NOMO-1 (cell line): ENCODE data around the gene EPAS1.

Experiments
- DNase-seq, 2 experiments: peaks; one replicate each; lab custom pipeline; 2025; ENCODE audit not compliant: unreplicated experiment in 2 of 2; lab: John Stamatoyannopoulos, UW

The EPAS1 gene

GRCh38 chr2:46318579-46319460 is 21.6 kb downstream of the EPAS1 start:
- no peak for DNase-seq

- no peak for DNase-seq
Measured at GRCh38 chr2:46319711-46320110, 22.5 kb downstream of the EPAS1 start.

GRCh38 chr2:46320141-46320567 is 22.9 kb downstream of the EPAS1 start:
- no peak for DNase-seq

GRCh38 chr2:46323730-46324129 is 26.5 kb downstream of the EPAS1 start:
- DNase-seq = no peak

GRCh38 chr2:46325182-46325928 is 28.1 kb downstream of the EPAS1 start:
- DNase-seq = no peak

- no peak for DNase-seq
Measured at GRCh38 chr2:46326231-46326980, 29.2 kb downstream of the EPAS1 start.

- no peak for DNase-seq
Measured at GRCh38 chr2:46327627-46328026, 30.4 kb downstream of the EPAS1 start.

GRCh38 chr2:46328291-46328690 is 31.1 kb downstream of the EPAS1 start:
- no peak for DNase-seq

GRCh38 chr2:46328829-46329228 is 31.6 kb downstream of the EPAS1 start:
- DNase-seq = no peak

- no peak for DNase-seq
Measured at GRCh38 chr2:46329340-46329739, 32.1 kb downstream of the EPAS1 start.

GRCh38 chr2:46329803-46330775 is 32.9 kb downstream of the EPAS1 start:
- DNase-seq = peak in 1 of 2 experiments; percentile 31

GRCh38 chr2:46331109-46331766 is 34.0 kb downstream of the EPAS1 start:
- no peak for DNase-seq

- no peak for DNase-seq
Measured at GRCh38 chr2:46332686-46333281, 35.6 kb downstream of the EPAS1 start.

- no peak for DNase-seq
Measured at GRCh38 chr2:46333912-46334311, 36.7 kb downstream of the EPAS1 start.

- DNase-seq = no peak
Measured at GRCh38 chr2:46334389-46335271, 37.4 kb downstream of the EPAS1 start.

GRCh38 chr2:46335391-46336282 is 38.4 kb downstream of the EPAS1 start:
- no peak for DNase-seq

- DNase-seq = no peak
Measured at GRCh38 chr2:46336283-46336959, 39.2 kb downstream of the EPAS1 start.
